HG03139 (cell line): ENCODE results near the gene SYT7.

ENCODE experiments used
- ATAC-seq: cut with Tn5 transposase; IDR thresholded peaks from one replicate; pipeline ENCODE4 v1.9.1; 2021; ENCODE audit not compliant: unreplicated experiment

The SYT7 gene

GRCh38 chr11:61503135-61503770 is 77.6 kb downstream of the SYT7 start:
- no peak for ATAC-seq

DNA sequence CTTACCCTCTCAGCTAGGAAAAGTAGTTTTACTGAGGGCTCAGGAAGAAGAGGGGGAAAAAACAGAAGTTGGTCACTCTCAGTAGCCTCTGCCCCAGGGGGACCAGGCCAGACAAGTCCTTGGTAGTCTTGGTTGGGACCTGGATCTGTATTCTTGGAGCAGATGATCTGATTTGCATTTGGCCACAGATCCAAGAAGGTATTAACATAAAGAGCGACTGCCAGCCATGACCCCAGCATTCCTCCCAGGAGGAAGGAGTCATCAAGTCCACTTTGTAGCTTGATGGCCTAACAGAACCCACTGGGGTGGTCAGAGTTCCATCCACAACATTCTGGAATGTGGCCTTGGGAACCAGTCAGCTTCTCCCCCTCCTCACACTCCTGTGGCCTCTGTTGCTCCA is 78.4 kb downstream of the SYT7 start:
- ATAC-seq: no peak

DNA sequence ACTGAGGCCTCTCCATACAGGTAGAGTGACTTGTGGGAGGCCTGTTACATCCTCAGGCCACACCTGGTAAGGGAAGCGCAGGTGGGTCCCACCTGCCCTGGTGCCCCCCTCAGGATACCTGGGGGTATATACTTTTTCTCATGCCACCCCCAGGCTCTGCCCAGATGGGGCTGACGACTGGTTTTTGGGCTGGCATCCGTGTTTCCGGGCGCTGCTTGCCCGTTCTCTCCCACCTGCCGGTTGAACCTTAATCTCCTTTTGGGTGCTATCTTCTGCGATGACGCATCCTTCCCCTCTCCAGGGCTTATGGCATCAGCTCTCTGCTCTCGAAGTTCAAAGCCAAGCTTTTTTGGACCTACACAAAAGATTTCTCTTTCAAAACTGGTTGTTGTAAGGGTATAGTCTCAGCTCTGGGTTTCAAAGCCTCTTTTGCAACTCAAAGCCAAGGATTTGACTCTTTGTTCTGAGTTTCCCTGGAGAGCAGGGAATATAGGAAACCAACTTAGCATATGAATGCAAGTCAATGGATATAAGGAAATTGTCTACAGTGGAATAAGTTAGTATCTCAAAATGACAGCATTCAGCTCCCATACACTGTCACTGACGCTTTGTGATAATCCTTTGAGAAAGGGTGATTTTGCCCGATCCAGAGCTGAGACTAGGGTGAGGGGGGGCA is 80.9 kb downstream of the SYT7 start:
- no peak for ATAC-seq

GRCh38 chr11:61498767-61499341 is 82.0 kb downstream of the SYT7 start:
- no peak for ATAC-seq

GRCh38 chr11:61497876-61498275 is 83.0 kb downstream of the SYT7 start:
- no peak for ATAC-seq

DNA sequence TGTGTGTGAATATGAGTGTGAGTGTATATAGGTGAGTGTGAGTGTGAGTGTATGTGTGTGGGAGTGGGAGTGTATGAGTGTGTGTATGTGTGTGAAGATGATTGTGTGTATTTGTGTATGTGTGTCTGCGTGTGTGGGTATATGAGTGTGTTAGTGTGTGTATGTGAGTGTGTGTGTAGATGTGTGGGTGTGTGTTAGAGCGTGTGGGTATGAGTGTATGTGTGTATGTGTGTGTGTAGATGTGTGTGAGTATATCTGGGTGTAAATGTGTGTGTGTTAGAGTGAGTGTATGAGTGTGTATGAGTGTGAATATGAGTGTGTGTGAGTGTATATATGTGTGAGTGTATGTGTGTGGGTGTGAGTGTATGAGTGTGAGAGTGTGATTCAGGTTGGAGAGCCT is 83.4 kb downstream of the SYT7 start:
- ATAC-seq: no peak

DNA sequence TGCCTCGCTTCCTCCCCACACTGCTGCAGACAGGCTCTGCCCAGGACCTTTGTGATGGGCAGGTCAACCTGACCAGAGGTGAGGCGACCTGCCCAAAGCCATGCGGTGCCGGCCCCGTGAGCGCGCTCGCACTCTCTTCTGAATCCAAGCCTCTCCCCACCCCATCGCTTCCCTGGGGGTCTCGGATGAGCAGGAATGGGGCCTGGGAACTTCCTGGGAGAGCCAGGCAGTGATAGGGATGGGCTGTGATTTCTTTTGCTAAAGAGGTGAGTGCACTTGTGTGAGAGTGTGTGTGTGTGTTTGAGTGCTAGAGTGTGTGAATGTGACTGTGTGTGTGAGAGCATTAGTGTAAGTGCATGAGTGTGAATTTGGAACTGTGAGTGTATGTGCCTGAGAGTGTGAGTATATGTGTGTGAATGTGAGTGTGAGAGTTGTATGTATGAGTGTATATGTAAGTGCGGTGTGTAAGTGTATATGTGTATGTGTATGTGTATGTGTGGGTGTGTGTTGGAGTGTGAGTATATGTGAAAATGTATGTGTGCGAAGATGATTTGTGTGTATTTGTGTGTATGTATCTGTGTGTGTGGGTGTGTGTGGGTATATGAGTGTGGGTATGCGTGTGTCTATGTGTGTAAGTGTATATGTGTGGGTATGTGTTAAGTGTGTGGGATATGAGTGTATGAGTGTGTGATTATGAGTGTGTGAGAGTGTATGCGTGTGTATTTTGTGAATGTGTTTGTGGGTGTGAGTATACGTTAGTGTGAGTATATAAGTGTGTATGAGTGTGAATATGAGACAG is 84.1 kb downstream of the SYT7 start:
- ATAC-seq: no peak

DNA sequence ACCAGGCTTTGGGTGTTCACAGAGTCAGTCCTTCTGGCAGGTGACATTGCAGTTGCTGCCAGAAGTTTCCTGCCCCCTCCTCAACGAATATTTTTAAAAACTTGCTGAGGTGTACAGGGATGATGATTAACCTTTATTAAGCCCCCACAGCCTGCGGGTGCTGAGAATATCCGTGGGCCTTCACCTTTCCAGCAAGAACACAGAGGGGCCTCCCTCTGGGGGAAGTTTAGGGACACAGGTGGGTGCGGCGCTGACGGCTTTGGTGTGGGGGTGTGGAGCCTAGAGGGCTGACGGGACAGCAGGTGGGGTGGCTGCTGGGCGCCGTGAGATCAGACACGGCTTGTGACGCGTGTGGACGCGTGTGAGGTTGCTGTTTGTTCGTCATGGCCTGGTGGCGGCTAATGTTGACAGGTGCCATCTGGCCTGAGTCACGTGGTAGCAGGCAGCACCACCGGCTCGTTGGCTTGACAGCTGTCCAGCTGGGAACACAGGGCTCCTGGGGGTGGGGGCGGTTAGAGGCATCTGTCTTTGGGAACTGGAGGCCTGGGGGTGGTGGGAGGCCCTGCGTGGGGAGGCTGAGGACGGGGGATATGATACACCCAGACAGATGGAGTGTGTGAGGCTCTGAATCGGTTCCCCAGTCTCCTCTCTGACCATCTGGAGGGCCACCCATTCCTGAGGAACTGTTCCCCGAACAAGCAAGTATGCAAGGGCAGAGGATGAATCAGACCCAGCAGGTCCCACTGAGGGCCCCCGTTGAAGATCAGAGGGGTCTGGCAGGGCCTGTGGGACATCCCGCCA is 84.9 kb downstream of the SYT7 start:
- ATAC-seq: no peak

DNA sequence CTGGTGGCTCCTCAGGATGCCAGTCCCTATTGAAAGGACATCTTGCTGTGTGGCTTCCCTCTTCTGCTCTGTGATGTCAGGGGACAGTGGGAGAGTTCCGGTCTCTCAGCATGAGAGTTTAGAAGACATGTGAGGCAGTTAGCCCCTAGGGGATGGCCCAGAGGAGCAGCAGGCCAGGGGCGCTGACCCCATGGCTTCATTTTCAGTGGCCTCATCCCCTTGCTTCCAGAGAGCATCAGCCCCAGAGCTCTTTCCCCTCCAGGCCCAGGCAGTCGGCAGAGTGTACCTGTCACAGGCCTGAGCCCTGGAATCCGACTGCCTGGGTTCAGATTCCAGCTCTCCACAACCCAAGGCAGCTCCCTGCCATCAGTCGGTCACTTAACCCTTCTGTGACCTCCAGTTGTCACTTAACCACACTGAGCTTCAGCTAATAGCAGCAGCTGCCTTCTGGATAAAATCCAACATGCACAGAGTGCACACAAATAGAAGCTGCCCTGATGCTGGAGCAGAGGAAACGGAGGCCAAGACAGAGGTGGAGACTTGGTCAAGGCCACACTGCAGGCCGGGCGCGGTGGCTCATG is 86.4 kb downstream of the SYT7 start:
- ATAC-seq: no peak

DNA sequence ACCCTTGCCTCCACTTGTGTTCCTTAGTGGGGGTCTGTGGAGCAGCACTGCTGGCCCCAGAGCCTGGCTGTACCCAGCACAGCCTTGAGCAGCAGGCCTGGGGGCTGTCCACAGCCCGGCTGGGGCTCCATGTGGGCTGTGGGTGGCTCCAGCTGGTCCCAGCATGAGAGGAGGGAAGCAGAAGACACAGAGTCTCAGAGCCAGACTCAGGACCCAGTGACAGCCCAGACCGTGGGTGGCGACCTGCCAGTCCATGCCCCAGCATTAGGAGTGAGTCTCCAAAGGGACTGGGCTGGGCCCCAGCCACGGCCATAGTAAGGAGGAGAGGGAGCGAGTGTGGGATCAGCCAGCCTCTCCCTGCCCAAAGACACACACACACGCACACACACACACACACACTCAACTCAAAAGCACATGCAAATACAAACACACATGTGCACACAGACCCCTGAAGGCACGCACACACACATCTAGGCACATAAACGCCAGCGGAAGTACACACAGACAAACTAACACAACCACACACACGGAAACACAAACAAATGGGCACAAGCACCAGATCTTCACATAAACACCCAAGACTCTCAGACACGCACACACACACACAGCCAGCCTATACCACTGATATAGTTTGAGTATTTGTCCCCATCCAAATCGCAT is 89.0 kb downstream of the SYT7 start:
- ATAC-seq: no peak

GRCh38 chr11:61489833-61490721 is 90.8 kb downstream of the SYT7 start:
- no peak for ATAC-seq

- ATAC-seq: no peak
These were observed 92.1 kb downstream of the SYT7 start for GRCh38 chr11:61488651-61489291.

DNA sequence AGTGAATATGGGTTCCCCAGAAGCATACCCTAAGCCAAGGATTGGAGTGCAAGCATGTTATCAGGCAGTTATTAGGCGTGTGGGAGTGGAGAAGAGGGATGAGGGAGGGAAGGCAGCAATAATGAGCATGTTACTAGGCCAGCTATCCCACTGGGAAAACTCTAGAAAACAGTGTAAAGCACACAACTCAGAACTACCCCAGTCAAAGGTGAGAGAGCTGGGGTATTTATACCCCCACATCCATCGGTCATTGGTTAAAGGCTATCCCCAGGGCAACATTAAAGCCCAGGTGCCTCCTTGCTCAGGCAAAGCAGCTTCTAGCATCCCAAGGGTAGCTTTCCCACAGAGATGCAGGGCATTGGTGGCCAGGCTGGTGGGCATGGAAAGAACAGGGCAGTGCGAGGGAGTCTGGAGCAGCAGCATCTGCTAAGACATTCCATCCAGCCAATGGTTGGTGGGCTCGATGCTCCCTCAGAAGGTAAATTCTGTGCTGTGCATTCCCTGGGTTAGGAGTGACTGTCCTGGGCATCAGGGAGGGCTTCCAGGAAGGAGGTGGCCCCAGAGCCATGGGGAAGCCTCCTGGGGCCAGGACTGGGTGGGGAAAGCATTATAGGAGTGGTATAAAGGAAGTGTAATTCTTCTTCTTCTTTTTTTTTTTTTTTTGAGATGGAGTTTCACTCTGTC is 93.4 kb downstream of the SYT7 start:
- ATAC-seq: no peak

DNA sequence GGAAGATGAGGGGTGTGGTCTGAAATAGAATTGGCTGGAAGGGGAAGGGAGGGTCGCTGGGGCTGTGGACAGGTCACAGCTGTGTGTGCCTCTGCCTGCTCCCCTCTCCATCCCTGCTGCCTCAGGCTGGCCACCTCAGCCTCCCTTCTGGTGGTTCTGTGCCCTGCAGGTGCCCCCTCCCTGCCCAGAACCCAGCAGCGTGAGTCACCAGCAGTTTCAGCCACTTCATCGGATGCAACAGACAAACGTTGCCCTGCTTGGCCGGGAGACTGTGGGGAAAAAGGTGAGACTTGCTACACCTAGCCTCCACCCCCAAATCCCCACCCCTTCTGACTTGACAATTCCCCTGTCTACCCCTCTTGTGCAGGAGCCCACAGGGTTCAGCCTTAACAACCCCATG is 94.1 kb downstream of the SYT7 start:
- no peak for ATAC-seq

DNA sequence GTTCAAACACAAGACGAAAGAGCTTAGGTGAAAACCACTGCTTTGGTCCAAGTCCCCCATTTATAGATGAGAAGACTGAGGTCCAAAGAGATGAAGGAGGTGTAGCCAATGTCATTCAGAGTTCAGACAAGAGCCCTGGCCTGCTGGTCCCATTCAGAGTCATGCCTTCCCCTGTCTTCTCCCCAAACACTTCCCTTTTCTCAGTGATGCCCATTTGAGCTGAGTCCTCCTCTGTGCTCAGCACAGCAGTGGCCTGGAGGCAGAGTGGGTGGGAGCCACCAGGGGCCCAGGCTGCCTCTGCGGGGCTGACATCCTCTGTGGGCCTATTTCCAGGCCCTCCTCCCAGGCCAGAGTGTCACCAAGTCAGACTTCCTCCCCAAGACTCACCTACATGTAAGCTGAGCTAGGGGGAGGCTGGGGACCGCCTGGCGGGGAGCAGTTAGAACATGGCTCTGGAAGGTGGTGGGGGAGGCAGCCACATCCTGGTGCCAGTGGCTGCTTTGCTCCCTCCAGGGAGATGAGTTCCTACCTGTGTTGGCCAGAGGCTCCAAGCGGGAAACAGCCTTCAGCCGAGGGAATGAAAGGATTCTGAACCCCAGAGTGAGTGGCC is 94.8 kb downstream of the SYT7 start:
- no peak for ATAC-seq

GRCh38 chr11:61485080-61485479 is 95.8 kb downstream of the SYT7 start:
- ATAC-seq: no peak

GRCh38 chr11:61484541-61484940 is 96.3 kb downstream of the SYT7 start:
- ATAC-seq: no peak

- no peak for ATAC-seq
These were observed 98.4 kb downstream of the SYT7 start for GRCh38 chr11:61482513-61482912.
